GM15510 (cell line): ENCODE data around the gene ATP2B3.

ENCODE experiments used
- POLR2A ChIP-seq: IDR thresholded peaks from 3 replicates; pipeline ENCODE4 v1.6.1; 2011; ENCODE audit warnings: borderline replicate concordance; ENCODE audit not compliant: insufficient read length; ENCODE audit errors: extremely low read depth

Gene ATP2B3

DNA sequence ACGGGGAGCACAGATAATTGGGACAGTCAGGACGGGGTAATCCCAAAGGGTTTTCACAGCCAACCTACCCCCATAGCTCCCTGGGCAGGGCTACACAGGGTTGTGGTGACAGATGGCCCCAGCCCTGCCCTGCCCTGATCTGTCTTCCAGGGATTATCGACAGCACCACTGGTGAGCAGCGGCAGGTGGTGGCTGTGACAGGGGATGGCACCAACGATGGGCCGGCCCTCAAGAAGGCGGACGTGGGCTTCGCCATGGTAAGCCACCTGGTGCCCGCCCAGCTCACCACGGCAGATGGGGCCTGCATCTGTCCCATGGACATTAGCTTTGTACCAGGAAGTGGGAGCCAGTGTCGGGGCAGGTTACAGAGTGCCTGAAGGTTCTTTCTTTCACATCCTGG, 39.3 kb downstream of the ATP2B3 start:
- no peak for TF ChIP-seq POLR2A

DNA sequence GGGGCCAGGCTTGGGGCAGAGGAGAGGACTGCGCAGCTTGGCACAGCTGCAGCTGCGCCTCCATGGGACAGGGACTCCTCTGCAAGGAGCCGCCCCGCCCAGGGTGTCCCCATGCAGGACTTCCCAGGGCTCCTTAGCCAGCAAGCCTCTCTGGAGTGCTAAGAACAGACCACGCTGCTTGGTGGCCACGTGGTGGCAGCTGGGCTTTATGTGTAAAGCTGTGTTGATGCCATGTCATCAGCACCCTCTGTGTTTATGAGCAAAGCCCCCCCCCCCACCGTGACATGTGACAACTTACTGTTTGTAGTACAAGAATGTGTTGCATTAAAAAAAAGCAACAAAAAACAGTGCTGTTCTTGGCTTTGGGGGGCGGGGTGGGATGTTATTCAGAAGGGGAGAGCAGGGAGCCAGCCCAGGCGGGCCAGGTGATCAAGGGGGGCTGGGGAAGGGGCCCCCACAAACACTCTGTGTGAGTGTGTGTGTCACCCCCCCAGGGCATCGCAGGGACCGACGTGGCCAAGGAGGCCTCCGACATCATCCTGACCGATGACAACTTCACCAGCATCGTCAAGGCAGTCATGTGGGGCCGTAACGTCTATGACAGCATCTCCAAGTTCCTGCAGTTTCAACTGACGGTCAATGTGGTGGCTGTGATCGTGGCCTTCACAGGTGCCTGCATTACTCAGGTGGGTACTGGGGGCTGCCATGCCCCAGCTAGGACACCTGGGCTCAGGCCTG, 40.3 kb downstream of the ATP2B3 start:
- TF ChIP-seq POLR2A: no peak

DNA sequence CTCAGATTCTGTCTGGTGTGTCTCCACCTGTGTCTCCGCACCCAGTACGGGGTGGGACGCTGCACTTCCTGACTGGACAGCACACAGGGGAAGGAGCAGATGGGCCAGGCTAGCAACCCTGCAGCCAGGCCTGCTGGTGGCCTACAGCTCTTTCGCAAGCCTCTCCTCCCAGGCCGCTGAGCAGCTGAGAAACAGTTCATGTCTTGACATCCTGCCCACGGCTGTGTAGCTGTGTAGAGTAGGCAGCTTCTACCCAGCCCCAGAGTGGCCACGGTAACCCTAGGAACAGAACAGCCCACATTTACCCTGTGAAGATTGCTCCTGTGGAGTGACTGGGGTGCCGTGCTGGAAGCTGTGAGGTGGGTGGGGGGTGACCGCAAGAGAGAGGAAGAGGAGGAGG, 42.6 kb downstream of the ATP2B3 start:
- no peak for TF ChIP-seq POLR2A

DNA sequence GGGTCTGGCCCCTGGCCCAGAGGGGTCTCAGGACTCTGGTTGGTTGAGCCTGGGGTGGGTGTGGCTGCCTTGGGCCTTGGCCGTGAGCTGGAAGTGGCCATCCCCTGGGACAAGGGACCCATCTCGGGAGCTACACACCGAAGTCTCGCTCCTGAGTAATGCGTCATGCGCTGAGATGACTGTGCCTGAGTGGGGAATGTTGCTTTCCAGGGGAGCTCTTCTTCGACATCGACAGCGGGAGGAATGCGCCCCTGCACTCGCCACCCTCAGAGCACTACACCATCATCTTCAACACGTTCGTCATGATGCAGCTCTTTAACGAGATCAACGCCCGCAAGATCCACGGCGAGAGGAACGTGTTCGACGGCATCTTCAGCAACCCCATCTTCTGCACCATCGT, 43.0 kb downstream of the ATP2B3 start:
- no peak for TF ChIP-seq POLR2A

DNA sequence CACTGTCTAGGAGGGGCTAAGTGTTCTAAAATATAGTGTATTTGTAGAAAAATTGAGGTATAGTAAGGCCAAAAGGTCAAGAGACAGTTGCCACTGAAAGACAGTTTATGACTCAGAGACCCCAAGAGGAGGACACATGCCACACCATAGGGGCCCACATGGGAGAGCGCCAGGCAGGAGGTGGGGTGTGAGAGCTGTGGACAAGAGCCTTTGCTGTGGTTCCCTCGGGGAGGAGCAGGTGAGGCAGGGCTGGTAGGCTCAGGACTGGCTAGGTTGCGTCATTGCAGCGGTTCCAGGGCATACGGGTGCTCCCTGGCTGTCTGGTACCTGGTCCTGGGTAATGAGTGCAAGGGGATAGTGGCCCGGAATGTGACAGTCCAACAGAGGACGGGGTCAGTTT, 43.9 kb downstream of the ATP2B3 start:
- no peak for TF ChIP-seq POLR2A

DNA sequence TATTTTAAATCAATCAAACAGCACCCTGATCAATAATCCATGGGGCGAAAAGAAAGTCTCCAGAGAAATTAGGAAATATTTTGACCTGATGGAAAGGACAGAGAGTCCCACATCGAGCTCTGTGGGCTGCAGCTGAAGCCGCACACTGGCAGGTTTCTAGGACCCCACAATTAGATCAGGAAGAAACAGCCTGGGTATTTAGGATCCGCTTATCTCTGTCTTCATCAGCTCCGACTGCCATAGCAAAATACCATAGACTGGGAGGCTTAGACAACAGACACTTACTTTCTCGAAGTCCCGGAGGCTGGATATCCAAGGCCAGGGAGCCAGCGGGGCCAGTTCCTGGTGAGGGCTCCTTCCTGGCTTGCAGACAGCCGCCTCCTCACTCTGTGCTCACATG, 45.1 kb downstream of the ATP2B3 start:
- TF ChIP-seq POLR2A: no peak

DNA sequence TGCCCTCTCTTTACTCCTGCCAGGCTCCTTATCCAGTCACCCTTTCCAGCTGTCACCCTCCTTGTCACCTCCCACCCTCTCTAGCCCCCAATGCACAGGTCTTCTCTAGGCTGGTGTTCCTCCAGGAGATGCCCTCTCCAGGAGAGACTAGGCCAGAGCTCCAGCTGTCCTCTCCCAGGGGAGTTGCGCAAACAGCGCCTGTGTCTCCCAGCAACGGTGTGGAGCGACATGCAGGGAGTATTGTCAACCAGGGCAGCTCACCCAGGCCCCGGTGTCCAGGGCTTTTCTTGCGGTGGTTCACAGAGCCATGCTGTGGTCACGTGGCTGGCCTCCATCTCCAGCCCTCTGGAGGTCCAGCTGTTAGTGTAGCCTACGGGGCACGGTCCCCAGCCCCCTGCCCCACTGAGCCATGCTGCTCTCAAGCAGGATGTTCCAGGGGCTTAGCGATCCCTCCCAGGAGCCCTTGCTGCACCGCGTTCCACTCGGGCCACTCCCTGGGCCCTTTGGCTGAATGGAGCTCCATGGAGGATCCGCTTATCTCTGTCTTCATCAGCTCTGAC, 46.7 kb downstream of the ATP2B3 start:
- no peak for TF ChIP-seq POLR2A

DNA sequence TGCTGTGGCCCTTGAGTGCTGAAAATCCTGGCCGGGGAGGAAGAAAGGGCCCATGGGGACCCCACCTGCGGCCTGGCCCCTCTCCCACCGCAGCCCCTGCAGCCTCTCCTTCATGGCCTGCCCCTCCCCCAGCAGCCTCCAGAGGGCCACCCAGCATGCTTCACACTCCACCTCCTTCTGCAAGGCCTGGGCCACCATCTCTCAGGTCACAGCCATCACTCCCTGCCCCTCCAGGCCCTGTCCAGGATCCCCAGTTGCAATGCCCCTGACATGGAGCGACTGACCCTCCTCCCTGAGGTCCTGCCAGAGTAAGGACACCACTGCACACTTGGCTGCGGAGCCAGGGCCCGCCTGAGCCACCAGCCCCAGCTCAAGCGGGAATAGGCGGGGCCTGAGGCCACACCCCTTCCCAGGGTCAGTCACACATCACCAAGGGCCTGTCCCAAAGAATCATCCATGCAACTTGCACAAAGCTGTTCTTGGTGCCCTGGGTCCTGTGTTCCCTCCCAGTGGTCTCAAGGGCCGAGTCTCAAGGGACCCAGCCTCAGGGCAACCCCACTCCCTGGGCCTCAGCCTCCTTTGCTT, 48.6 kb downstream of the ATP2B3 start:
- no peak for TF ChIP-seq POLR2A

DNA sequence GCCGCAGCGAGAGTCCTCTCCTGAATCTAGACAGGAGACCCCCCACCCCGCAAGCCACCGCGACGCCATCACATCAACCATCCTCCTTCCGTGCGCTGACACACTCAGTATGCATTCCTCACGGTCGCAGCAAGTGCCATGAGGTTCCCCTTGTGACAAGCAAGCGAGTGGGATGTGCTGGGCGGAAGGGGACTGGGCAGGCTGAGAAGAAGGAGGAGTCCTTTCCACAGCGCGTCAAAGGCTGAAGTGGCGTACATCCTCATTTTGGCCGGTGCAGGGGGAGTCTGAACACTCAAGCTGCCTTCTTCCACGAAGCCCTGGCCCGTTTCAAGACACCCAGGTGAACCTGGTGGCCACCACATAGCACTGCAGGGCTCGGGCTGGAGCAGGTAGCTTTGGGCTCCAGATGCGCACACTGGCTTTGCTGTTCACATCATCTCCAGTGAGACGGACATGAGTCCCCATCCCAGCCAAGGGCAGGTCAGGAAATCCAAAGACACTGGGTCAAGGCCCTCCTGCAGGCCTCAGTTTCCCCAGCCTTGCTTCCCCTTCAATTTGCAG, 51.1 kb downstream of the ATP2B3 start:
- no peak for TF ChIP-seq POLR2A

DNA sequence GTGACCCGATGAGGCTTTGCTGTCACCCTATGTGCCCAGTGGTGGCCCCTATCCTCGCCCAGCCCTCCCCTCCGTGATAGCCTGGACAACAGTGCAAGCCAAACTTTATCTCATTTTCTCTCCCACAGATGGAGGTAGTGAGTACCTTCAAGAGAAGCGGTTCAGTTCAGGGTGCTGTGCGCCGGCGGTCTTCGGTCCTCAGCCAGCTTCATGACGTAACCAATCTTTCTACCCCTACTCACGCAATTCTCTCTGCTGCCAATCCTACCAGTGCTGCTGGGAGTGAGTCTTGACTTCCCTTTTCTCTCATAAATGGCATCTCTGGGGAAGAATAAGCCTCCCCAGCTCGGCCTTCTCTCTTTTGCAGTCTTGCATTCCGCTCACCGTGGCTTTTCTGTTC, 52.0 kb downstream of the ATP2B3 start:
- no peak for TF ChIP-seq POLR2A

DNA sequence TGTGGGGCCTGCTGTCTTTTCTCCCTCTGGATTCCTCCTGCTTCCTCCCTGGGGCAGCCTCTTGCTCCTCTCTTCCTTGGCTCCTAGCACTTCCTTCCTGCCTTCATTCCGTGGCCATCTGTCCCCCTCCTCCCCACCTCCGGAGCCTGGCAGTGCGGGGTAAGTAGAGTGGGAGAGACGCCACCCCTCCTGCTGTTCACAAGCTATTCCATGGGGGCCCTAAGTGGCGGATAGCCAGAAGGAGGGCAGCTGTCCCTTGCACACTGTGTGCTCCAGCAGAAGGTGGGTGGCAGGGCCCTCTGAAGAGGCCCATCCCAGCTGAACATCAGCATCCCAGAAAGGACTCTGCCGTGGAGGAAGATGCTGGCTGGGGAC, 54.1 kb downstream of the ATP2B3 start:
- no peak for TF ChIP-seq POLR2A

DNA sequence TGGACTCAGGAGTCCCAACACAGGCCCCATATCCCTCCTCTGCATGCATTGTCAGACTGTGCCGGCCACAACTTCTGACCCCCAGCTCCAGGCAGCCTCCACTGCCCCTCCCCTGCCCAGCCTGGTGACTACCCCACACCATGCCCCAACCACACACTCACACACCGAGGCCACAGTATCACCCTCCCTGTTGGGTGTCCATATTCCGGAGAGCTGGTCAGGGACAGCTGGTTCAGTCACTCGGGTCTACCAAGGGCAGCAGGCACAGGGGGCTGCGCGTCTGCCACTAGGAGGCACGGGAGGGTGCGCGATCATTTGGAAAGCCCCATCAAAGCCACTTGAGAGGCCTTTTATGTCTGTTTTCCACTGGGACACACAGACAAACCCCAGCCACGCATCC, 55.2 kb downstream of the ATP2B3 start:
- TF ChIP-seq POLR2A: no peak

DNA sequence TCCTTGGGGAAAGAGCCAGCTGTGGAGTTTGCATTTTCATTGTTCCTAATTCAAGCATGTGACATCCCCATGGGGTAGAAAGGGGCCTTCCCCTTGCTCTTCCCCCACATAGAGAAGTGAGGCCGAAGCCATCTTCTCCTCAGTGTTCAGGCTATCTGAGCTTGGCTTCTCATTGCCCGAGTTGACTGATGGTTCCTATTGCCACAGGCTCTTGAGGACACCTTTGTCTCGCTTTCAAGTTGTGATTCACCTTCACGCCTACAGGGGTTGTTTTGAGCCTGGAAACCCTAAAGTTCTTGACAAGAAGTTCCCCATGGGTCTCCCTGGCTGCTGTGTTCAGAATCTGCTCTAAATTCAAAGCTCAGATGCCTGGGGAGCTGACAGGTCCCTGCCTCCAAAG, 56.5 kb downstream of the ATP2B3 start:
- TF ChIP-seq POLR2A: no peak

DNA sequence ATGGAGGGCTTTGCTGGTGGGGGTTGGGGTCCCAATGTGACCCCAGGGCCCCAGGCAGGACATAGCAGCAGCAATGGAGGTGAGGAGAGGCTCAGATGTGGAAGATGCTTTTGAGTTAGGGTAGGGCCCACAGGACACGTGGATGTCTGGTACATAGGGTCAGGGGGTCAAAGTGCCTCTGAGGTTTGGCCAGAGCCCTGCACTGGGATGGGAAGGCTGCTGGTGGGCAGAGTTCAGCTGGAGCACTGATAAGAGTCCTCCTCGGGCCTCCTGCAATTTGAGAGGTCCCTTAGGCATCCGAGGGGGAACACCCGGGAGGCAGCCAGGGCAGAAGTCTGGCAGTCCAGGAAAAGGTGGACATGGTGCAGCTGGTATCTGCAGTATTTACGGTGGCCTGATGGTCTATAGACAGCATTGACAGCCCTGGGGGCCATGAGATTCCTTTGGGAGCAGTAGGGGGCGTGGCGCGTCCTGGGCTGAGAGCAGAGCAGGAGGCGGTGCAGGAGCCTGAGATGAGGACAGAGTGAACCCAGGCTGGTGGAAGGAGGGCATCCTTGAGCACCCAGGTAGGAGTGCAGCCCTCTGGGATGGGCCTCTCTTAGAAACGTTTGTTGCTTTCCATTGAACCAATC, 58.9 kb downstream of the ATP2B3 start:
- no peak for TF ChIP-seq POLR2A

DNA sequence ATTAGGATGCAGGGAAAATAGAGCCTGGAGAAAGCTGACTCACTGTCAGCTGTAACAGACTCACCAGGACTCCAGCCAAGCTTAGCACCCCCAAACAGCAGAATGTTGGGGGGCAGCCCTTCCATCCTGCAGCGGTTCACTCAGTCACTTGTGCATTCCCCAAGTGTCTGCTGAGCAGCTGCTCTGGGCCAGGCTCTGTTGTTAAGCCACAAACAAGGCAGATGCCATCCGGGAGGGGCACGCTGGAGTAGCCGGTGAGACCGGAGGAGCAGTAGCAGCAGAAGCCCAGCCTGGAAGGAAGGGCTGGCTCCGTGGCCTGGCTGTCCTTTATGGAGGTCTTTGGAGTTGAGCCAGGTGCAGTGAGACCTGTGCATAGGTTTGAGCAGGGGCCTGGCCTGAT, 59.5 kb downstream of the ATP2B3 start:
- TF ChIP-seq POLR2A: no peak
